K562 (cell line): Measurements from ENCODE around the gene DGCR8. TPM values are rescaled to one million over a fixed set of nuclear protein-coding genes. Genes with fewer than 3 reads are reported as not detected.

Experiments
- E2F3 ChIP-seq: fragments of 250-450 bp; sonication (Bioruptor Pico); IDR thresholded peaks from 2 replicates; pipeline ENCODE4 v1.4.0; 2020; ENCODE audit warnings: mild to moderate bottlenecking
- GABPB1 ChIP-seq: sonication (generic); formaldehyde crosslinking; IDR thresholded peaks from 2 replicates; pipeline ENCODE4 v1.8.0; 2022; ENCODE audit warnings: mild to moderate bottlenecking, missing genetic modification reagents
- HDAC6 ChIP-seq: IDR thresholded peaks from 2 replicates; pipeline ENCODE4 v1.6.1; 2012; ENCODE audit warnings: low read depth, mild to moderate bottlenecking, control low read depth, inconsistent platforms, low read length, moderate library complexity
- HLTF ChIP-seq: fragments of 450-650 bp; IDR thresholded peaks from 2 replicates; pipeline ENCODE4 v1.6.1; 2016
- HNRNPL ChIP-seq: fragments of 200-400 bp; formaldehyde crosslinking; IDR thresholded peaks from 2 replicates; pipeline ENCODE4 v1.6.1; 2017; ENCODE audit warnings: low read depth, mild to moderate bottlenecking, low read length
- HNRNPUL1 ChIP-seq: fragments of 200-400 bp; formaldehyde crosslinking; IDR thresholded peaks from 2 replicates; pipeline ENCODE4 v1.6.1; 2017; ENCODE audit warnings: low read length
- MYC ChIP-seq, 2 experiments: fragments of 250-450 bp in 1 of 2; sonication (Bioruptor Pico) in 1 of 2; IDR thresholded peaks; 2 replicates each; pipeline versions ENCODE4 v1.5.1 to v1.6.1; 2012 to 2021; ENCODE audit warnings: low read depth in 2 of 2, borderline replicate concordance in 1 of 2, improper control_type of control experiment in 1 of 2, low read length in 1 of 2, mild to moderate bottlenecking in 1 of 2, moderate library complexity in 1 of 2
- NFIC ChIP-seq: fragments of 450-650 bp; IDR thresholded peaks from 2 replicates; pipeline ENCODE4 v1.6.1; 2017; ENCODE audit warnings: mild to moderate bottlenecking, inconsistent platforms
- SIN3A ChIP-seq, 2 experiments: fragments of 150-350 bp in 1 of 2; IDR thresholded peaks; 2 replicates each; pipeline ENCODE4 v1.6.1; 2011 to 2016; ENCODE audit warnings: borderline replicate concordance in 2 of 2, low read depth in 2 of 2, low read length in 2 of 2, mild to moderate bottlenecking in 2 of 2, moderate library complexity in 2 of 2; ENCODE audit not compliant: control insufficient read depth in 1 of 2
- SP2 ChIP-seq: IDR thresholded peaks from 2 replicates; pipeline ENCODE4 v1.6.1; 2011; ENCODE audit warnings: mild to moderate bottlenecking, low read depth, low read length, moderate library complexity; ENCODE audit not compliant: poor library complexity, severe bottlenecking; ENCODE audit errors: extremely low read depth
- SUPT5H ChIP-seq: fragments of 450-650 bp; IDR thresholded peaks from 2 replicates; pipeline ENCODE4 v1.6.1; 2016
- THRAP3 ChIP-seq: fragments of 450-650 bp; IDR thresholded peaks from 2 replicates; pipeline ENCODE4 v1.6.1; 2016; ENCODE audit warnings: mild to moderate bottlenecking, inconsistent platforms, borderline replicate concordance
- TSC22D4 ChIP-seq: fragments of 450-650 bp; IDR thresholded peaks from 2 replicates; pipeline ENCODE4 v1.6.1; 2016; ENCODE audit warnings: missing genetic modification characterization, missing biosample characterization, control low read depth
- ZNF311 ChIP-seq: fragments of 250-450 bp; sonication (Bioruptor Pico); IDR thresholded peaks from 2 replicates; pipeline ENCODE4 v1.4.0; 2020; ENCODE audit warnings: mild to moderate bottlenecking, moderate library complexity
- polyA plus RNA-seq, 8 experiments: library from polyadenylated mRNA; depleted of rRNA in 4 of 8; stranded (reverse) in 5 of 8; unstranded in 3 of 8; fragments of >200 nt; fragmentation: Nextera tagmentation in 2 of 8; fragmentation: Illumina TruSeq in 1 of 8; extraction: Ambion mirVana in 2 of 8; extraction: Trizol in 1 of 8; gene quantifications; 2 replicates each; pipeline versions ENCODE4 v1.2.1 to v1.2.3, GENCODE V29; 2011 to 2014; ENCODE audit warnings: inconsistent platforms in 1 of 8, missing spikeins in 1 of 8
- total RNA-seq, 7 experiments: library from RNA; depleted of rRNA in 6 of 7; stranded (reverse); fragments of >200 nt in 6 of 7; fragmentation: Illumina TruSeq in 2 of 7; extraction: Trizol in 2 of 7; gene quantifications; 2 replicates each; pipeline versions ENCODE4 v1.2.1 to v1.2.3, GENCODE V29; 2011 to 2021; ENCODE audit warnings: low replicate concordance in 1 of 7
- TF ChIP-seq, protein P1 (sequence below): sonication (generic); formaldehyde crosslinking; IDR thresholded peaks from 2 replicates; pipeline ENCODE4 v1.8.0; 2023; ENCODE audit warnings: mild to moderate bottlenecking, missing genetic modification reagents
- TF ChIP-seq, protein P2 (sequence below): fragments of 250-450 bp; sonication (Bioruptor Pico); IDR thresholded peaks from 2 replicates; pipeline ENCODE4 v1.8.0; 2022; ENCODE audit warnings: moderate library complexity, mild to moderate bottlenecking, inconsistent platforms
- TF ChIP-seq, protein P3 (sequence below): conservative IDR thresholded peaks from 2 replicates; pipeline ENCODE4 v1.6.1; 2011; ENCODE audit warnings: low read depth, mild to moderate bottlenecking, low read length; ENCODE audit not compliant: control insufficient read depth
- TF ChIP-seq, protein P4 (sequence below): fragments of 250-450 bp; sonication (Bioruptor Pico); IDR thresholded peaks from 2 replicates; pipeline ENCODE4 v1.5.1; 2021; ENCODE audit warnings: mild to moderate bottlenecking

Gene DGCR8
- total and polyA plus RNA-seq, 9 of the 15 experiments (the other 6 are each of a cell fraction or from before 2014, with no cell fraction given), result 5.9 to 144 (median 80.1) TPM

DNA sequence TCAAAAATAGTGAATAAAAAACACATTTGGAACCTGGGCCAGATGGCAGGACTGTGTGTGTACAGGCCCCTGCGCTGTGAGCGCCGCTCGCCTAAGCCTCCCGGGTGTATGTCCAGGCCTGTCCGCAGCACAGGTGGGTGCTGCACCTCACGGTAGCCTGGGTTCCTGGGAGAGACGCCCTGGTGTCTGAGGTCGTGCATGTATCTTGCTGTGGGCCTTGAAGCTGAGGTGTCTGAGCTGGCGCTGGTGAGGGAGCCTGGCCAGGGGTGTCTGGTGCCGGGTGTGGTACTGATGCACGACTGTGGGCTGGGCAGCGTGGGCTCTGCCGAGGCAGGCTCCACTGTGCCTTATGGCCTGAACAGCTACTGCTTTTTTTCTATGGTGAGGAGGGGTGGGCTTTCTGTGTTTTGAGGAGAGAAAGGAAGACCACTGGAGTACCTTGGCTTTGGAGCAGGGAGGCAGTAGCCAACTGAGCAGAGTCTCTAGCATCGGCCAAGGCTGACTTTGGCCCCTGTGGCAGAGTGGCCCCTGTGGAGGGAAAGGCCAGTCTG, 47.4 kb downstream of the DGCR8 start (continued):
- TF ChIP-seq, protein P1, sequence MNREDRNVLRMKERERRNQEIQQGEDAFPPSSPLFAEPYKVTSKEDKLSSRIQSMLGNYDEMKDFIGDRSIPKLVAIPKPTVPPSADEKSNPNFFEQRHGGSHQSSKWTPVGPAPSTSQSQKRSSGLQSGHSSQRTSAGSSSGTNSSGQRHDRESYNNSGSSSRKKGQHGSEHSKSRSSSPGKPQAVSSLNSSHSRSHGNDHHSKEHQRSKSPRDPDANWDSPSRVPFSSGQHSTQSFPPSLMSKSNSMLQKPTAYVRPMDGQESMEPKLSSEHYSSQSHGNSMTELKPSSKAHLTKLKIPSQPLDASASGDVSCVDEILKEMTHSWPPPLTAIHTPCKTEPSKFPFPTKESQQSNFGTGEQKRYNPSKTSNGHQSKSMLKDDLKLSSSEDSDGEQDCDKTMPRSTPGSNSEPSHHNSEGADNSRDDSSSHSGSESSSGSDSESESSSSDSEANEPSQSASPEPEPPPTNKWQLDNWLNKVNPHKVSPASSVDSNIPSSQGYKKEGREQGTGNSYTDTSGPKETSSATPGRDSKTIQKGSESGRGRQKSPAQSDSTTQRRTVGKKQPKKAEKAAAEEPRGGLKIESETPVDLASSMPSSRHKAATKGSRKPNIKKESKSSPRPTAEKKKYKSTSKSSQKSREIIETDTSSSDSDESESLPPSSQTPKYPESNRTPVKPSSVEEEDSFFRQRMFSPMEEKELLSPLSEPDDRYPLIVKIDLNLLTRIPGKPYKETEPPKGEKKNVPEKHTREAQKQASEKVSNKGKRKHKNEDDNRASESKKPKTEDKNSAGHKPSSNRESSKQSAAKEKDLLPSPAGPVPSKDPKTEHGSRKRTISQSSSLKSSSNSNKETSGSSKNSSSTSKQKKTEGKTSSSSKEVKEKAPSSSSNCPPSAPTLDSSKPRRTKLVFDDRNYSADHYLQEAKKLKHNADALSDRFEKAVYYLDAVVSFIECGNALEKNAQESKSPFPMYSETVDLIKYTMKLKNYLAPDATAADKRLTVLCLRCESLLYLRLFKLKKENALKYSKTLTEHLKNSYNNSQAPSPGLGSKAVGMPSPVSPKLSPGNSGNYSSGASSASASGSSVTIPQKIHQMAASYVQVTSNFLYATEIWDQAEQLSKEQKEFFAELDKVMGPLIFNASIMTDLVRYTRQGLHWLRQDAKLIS (CRISPR knock-in tag), result no peak
- peak; percentile 91 for TF ChIP-seq SUPT5H
- TF ChIP-seq HDAC6, result peak; percentile 46; the same call in 1 of the 2 replicates
- 0 out of 2 replicates have a peak, but pooled peaks have one; percentile 9 for TF ChIP-seq E2F3
- no peak for TF ChIP-seq MYC (IDR thresholded peaks at IDR 0.05; ENCODE audit: low read depth, low read length)
- TF ChIP-seq MYC (CRISPR knock-in tag; IDR thresholded peaks at IDR 0.05; ENCODE audit: borderline replicate concordance, low read depth), result no peak
- no peak for TF ChIP-seq TSC22D4 (tag)
- TF ChIP-seq HNRNPL, result peak; percentile 9; the same call in 1 of the 2 replicates
- TF ChIP-seq SP2, result no peak
- peak; percentile 46 for TF ChIP-seq NFIC
- no peak for TF ChIP-seq ZNF311 (CRISPR knock-in tag)
- TF ChIP-seq, protein P2, sequence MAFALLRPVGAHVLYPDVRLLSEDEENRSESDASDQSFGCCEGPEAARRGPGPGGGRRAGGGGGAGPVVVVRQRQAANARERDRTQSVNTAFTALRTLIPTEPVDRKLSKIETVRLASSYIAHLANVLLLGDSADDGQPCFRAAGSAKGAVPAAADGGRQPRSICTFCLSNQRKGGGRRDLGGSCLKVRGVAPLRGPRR (CRISPR knock-in tag), result peak; percentile 14; the same call in 1 of the 2 replicates
- TF ChIP-seq GABPB1 (CRISPR knock-in tag), result no peak
- TF ChIP-seq HLTF, result no peak
- TF ChIP-seq, protein P3, sequence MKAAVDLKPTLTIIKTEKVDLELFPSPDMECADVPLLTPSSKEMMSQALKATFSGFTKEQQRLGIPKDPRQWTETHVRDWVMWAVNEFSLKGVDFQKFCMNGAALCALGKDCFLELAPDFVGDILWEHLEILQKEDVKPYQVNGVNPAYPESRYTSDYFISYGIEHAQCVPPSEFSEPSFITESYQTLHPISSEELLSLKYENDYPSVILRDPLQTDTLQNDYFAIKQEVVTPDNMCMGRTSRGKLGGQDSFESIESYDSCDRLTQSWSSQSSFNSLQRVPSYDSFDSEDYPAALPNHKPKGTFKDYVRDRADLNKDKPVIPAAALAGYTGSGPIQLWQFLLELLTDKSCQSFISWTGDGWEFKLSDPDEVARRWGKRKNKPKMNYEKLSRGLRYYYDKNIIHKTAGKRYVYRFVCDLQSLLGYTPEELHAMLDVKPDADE, result 0 out of 2 replicates have a peak, but pooled peaks have one; percentile 37
- TF ChIP-seq, protein P4, sequence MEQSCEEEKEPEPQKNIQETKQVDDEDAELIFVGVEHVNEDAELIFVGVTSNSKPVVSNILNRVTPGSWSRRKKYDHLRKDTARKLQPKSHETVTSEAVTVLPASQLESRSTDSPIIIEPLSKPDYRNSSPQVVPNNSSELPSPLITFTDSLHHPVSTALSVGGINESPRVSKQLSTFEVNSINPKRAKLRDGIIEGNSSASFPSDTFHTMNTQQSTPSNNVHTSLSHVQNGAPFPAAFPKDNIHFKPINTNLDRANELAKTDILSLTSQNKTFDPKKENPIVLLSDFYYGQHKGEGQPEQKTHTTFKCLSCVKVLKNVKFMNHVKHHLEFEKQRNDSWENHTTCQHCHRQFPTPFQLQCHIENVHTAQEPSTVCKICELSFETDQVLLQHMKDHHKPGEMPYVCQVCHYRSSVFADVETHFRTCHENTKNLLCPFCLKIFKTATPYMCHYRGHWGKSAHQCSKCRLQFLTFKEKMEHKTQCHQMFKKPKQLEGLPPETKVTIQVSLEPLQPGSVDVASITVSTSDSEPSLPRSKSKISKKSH, result no peak
- TF ChIP-seq HNRNPUL1, result peak; percentile 10; the same call in 1 of the 2 replicates
- TF ChIP-seq THRAP3, result peak; percentile 83; the same call in 1 of the 2 replicates
- TF ChIP-seq SIN3A (IDR thresholded peaks at IDR 0.05; ENCODE audit: borderline replicate concordance in 2 of 2, control insufficient read depth in 1 of 2, low read depth in 2 of 2, low read length in 2 of 2), result 0 out of 4 replicates have a peak, but pooled peaks of 1 of the 2 experiments have one; percentile 15
